ENCODE results near the gene MLPH. TPM values are rescaled to one million over a fixed set of nuclear protein-coding genes. Genes with fewer than 3 reads are reported as not detected.
"Not testable (repeated sequence)": the region's sequence is repeated elsewhere in the genome, so short reads cannot be mapped to it uniquely, and the experiment has no call there.

The MLPH gene
- total RNA-seq, 1 donor from 2014 or later = 27.3 TPM

DNA sequence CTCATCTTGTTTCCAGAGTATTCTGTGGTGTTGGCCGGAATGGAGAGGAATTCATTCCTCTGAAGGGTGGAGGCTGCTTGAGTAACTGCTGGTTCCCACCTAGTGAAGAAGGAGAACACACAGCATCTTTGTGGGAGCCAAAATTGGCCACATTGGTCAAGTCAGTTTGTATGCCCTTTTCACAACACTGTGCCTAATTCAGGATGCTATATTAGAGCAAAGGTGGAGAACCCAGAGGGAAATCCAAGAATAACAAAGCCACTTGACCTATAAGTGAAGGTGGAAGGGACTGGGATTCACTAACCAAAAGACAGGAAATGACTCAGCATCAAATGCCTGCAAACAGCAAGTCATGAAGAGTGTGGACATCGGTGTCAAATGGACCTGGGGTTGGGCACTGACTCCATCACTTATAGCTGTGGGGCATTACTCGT is 27.3 kb upstream of the MLPH start:
- H3K36me3 ChIP-seq (ENCODE audit: control insufficient read depth, insufficient read depth, low read length) = no peaks in the 10 kb centered on the region
- TF ChIP-seq, protein P1, sequence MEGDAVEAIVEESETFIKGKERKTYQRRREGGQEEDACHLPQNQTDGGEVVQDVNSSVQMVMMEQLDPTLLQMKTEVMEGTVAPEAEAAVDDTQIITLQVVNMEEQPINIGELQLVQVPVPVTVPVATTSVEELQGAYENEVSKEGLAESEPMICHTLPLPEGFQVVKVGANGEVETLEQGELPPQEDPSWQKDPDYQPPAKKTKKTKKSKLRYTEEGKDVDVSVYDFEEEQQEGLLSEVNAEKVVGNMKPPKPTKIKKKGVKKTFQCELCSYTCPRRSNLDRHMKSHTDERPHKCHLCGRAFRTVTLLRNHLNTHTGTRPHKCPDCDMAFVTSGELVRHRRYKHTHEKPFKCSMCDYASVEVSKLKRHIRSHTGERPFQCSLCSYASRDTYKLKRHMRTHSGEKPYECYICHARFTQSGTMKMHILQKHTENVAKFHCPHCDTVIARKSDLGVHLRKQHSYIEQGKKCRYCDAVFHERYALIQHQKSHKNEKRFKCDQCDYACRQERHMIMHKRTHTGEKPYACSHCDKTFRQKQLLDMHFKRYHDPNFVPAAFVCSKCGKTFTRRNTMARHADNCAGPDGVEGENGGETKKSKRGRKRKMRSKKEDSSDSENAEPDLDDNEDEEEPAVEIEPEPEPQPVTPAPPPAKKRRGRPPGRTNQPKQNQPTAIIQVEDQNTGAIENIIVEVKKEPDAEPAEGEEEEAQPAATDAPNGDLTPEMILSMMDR (IDR thresholded peaks at IDR 0.05; ENCODE audit: insufficient read depth, low read length, poor library complexity, severe bottlenecking) = no peak
- no peak overlapping the region for H3K4me3 ChIP-seq (ENCODE audit: low read depth, low read length)
- no peaks in the 10 kb centered on the region for H3K27me3 ChIP-seq (ENCODE audit: control insufficient read depth, insufficient read depth, low read length)
- no peak for DNase-seq (ENCODE audit: low read depth)

DNA sequence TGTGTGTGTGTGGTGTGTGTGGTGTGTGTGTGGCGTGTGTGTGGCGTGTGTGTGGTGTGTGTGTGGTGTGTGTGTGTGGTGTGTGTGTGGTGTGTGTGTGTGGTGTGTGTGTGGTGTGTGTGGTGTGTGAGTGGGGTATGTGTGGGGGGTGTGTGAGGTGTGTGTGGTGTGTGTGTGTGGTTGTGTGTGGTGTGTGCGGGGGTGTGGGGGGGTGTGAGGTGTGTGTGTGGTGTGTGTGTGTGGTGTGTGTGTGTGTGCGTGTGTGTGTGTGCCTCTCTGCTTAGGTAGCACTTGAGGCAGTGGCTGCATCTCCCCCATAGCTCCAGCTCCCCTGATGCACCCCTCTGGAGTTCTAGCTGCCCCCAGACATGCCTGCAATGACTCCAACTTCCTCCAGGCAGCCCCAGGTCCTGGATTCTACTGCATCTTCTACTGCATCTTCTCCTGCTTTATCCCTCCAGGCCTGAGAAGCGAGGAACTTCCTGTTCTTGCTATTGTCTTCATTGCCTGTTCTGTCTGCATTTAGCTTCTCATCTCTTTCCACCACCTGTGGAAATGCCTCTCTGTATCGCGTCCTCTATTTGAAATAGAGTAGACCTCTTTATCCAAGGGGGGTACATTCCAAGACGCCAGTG is 22.2 kb upstream of the MLPH start:
- DNase-seq (ENCODE audit: low read depth) = no peak
- TF ChIP-seq, protein P1 (IDR thresholded peaks at IDR 0.05; ENCODE audit: insufficient read depth, low read length, poor library complexity, severe bottlenecking) = no peak
- H3K4me3 ChIP-seq (ENCODE audit: low read depth, low read length) = no peak overlapping the region
- no peaks in the 10 kb centered on the region for H3K36me3 ChIP-seq (ENCODE audit: control insufficient read depth, insufficient read depth, low read length)
- no peaks in the 10 kb centered on the region for H3K27me3 ChIP-seq (ENCODE audit: control insufficient read depth, insufficient read depth, low read length)

DNA sequence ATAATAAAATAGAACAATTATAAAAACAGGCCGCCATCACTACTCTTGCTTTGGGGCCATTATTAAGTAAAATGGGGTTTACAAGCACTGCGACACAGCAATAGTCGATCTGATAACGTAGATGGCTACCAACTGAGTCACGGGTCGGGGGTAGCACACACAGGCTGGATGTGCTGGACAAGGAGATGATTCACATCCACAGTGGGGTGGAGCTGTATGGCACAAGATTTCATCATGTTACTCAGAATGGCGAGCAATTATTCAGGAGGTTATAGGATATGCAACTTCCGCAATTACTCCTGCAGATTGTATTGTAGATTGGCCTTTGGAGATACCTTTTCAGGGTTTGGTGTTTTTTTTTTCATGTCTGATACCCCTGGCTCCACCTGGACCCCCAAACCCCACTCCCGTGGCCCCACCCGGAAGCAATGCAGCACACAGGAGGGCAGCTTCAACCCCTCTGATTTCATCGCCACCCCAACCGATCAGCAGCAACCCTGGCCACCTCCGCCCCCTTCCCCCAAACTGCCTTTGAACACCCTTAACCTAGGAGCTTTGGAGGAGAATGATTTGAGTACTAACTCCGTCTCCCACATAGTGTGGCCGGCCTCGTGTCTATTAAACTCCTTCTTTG is 21.4 kb upstream of the MLPH start:
- H3K27me3 ChIP-seq (ENCODE audit: control insufficient read depth, insufficient read depth, low read length) = no peaks in the 10 kb centered on the region
- H3K4me3 ChIP-seq (ENCODE audit: low read depth, low read length) = no peak overlapping the region
- peak; percentile 93 for DNase-seq (ENCODE audit: low read depth)
- H3K36me3 ChIP-seq (ENCODE audit: control insufficient read depth, insufficient read depth, low read length) = no peaks in the 10 kb centered on the region
- TF ChIP-seq, protein P1 (IDR thresholded peaks at IDR 0.05; ENCODE audit: insufficient read depth, low read length, poor library complexity, severe bottlenecking) = no peak

DNA sequence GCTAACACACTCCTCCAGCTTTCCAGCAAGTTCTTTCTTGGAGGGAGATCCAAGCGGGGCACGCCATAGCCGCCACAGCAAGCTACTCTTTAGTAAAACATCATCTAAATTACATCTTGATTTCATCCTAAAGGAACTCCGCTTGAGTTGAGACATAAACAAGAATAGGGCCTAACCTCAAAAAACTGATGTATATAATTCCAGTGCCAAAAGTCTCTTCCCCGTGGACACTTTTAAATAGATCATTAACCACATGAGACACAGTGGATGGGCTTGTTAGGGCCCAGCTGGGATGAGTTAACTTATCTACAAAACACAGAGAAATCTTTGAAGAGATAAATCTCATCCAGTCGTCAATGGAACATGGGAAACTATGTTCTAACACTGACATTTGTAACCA is 20.8 kb upstream of the MLPH start:
- no peaks in the 10 kb centered on the region for H3K27me3 ChIP-seq (ENCODE audit: control insufficient read depth, insufficient read depth, low read length)
- TF ChIP-seq, protein P1 (IDR thresholded peaks at IDR 0.05; ENCODE audit: insufficient read depth, low read length, poor library complexity, severe bottlenecking) = no peak
- no peak for DNase-seq (ENCODE audit: low read depth)
- no peaks in the 10 kb centered on the region for H3K36me3 ChIP-seq (ENCODE audit: control insufficient read depth, insufficient read depth, low read length)
- H3K4me3 ChIP-seq (ENCODE audit: low read depth, low read length) = no peak overlapping the region

DNA sequence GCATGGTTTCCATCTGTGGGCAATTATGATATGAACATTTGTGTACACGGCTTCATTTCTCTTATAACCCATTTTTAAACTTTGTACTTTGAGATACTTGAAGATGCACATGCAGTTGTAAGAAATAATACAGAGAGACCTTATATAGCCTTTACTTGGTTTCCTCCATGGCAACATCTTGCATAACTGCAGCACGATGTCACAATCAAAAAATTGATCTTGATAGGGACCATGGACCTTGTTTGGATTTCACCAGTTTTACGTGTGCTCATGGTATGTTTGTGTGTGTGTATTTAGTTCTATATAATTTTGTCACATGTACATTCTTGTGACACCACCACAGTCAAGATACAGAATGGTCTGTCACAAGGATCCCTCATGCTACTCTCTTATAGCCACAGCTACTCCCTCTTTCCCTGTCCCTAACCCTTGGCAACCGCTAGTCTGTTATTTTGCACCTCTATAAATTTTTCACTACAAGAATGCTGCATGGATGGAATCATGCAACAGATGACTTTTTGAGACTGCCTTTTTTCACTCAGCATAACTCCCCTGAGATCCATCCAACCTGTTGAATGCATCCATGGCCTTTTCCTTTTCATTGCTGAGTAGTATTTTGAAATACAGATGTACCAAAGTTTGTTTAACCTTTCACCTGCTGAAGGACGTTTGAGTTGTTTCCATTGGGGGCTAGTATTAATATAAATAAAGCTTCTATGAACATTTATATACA is 19.4 kb upstream of the MLPH start:
- no peaks in the 10 kb centered on the region for H3K27me3 ChIP-seq (ENCODE audit: control insufficient read depth, insufficient read depth, low read length)
- no peaks in the 10 kb centered on the region for H3K36me3 ChIP-seq (ENCODE audit: control insufficient read depth, insufficient read depth, low read length)
- no peak for DNase-seq (ENCODE audit: low read depth)
- H3K4me3 ChIP-seq (ENCODE audit: low read depth, low read length) = no peak overlapping the region
- TF ChIP-seq, protein P1 (IDR thresholded peaks at IDR 0.05; ENCODE audit: insufficient read depth, low read length, poor library complexity, severe bottlenecking) = no peak

DNA sequence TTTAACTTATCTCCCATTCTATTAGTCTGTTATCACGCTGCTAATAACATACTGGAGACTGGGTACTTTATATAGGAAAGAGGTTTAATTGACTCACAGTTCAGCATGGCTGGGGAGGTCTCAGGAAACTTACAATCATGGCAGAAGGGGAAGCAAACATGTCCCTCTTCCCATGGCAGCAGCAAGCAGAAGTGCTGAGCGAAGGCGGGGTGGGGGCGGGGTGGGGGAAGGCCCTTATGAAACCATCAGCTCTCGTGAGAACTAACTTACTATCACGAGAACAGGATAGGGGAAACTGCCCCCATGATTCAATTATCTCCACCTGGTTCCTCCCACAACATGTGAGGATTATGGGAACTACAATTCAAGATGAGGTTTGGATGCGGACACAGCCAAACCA is 17.6 kb upstream of the MLPH start:
- H3K4me3 ChIP-seq (ENCODE audit: low read depth, low read length); DNase-seq (ENCODE audit: low read depth); H3K27me3 ChIP-seq (ENCODE audit: control insufficient read depth, insufficient read depth, low read length); H3K36me3 ChIP-seq (ENCODE audit: control insufficient read depth, insufficient read depth, low read length): not testable (repeated sequence)
